AG04449 (cell line): ENCODE measurements around the gene GCNT2.
"Not testable (repeated sequence)": the region's sequence is repeated elsewhere in the genome, so short reads cannot be mapped to it uniquely, and the experiment has no call there.

ENCODE experiments used
- CTCF ChIA-PET: fragments of 350-600 bp; formaldehyde crosslinking; extraction: SDS; loops from one replicate; lab custom pipeline; 2021; ENCODE audit warnings: antibody characterized with exemption; lab: Yijun Ruan, JAX
- POLR2A ChIA-PET: fragments of 400-600, 350-600 bp; formaldehyde crosslinking; extraction: SDS; loops from one replicate; lab custom pipeline; 2020; ENCODE audit warnings: antibody characterized with exemption, inconsistent platforms; lab: Yijun Ruan, JAX
- DNase-seq: peaks from one replicate; pipeline ENCODE4 v3.0.0-alpha.2; 2010; ENCODE audit warnings: low read depth, low spot score
- H3K4me3 ChIP-seq: 2 replicates; pipeline ENCODE4 v1.5.1; 2011; ENCODE audit warnings: low read depth, mild to moderate bottlenecking, control low read depth, low read length
- TF ChIP-seq, protein P1 (sequence below): IDR thresholded peaks from one replicate; pipeline ENCODE4 v1.5.1; 2011; ENCODE audit warnings: mild to moderate bottlenecking, moderate library complexity, low read length, control low read depth, inconsistent platforms; ENCODE audit not compliant: insufficient read depth; ENCODE audit errors: missing control alignments

GCNT2 gene

DNA sequence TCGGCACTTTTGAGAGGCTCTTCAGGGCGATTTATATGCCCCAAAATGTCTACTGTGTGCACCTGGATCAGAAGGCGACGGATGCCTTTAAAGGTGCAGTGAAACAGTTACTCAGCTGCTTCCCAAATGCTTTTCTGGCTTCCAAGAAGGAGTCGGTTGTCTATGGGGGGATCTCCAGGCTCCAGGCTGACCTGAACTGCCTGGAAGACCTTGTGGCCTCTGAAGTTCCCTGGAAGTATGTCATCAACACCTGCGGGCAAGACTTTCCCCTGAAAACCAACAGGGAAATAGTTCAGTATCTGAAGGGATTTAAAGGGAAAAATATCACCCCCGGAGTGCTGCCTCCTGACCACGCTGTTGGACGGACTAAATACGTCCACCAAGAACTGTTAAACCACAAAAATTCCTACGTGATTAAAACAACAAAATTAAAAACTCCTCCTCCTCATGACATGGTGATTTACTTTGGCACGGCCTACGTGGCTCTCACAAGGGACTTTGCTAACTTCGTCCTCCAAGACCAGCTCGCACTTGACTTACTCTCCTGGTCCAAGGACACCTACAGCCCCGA lies 8.2 kb downstream of the GCNT2 start:
- POLR2A ChIA-PET: no interaction called here
- TF ChIP-seq, protein P1, sequence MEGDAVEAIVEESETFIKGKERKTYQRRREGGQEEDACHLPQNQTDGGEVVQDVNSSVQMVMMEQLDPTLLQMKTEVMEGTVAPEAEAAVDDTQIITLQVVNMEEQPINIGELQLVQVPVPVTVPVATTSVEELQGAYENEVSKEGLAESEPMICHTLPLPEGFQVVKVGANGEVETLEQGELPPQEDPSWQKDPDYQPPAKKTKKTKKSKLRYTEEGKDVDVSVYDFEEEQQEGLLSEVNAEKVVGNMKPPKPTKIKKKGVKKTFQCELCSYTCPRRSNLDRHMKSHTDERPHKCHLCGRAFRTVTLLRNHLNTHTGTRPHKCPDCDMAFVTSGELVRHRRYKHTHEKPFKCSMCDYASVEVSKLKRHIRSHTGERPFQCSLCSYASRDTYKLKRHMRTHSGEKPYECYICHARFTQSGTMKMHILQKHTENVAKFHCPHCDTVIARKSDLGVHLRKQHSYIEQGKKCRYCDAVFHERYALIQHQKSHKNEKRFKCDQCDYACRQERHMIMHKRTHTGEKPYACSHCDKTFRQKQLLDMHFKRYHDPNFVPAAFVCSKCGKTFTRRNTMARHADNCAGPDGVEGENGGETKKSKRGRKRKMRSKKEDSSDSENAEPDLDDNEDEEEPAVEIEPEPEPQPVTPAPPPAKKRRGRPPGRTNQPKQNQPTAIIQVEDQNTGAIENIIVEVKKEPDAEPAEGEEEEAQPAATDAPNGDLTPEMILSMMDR: no peak
- H3K4me3 ChIP-seq: no peak overlapping the region
- DNase-seq: no peak
- CTCF ChIA-PET: no interaction called here

DNA sequence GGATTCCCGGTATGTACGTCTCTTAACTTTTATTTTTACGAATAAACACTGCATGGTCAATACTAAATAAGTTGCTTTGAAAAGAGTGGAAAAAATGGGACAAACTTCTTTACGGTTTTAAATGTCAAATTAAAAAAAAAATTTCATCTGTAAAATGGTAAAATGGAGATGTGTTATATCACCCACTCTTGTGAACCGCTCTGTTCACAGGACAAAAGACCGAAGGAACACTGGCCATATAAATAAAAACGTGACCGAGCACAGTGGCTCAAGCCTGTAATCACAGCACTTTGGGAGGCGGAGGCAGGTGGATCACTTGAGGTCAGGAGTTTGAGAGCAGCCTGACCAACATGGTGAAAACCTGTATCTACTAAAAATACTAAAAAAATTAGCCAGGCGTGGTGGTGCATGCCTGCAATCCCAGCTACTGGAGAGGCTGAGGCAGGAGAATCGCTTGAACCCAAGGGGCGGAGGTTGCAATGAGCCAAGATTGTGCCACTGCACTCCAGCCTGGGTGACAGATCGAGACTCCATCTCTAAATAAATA lies 8.8 kb downstream of the GCNT2 start:
- CTCF ChIA-PET: interaction anchor here (0.6 kb wide), 1 partner anchor 19 kb away, joined by 3 read pairs; no protein-coding TSS in a partner anchor
- DNase-seq, POLR2A ChIA-PET, H3K4me3 ChIP-seq: not testable (repeated sequence)

DNA sequence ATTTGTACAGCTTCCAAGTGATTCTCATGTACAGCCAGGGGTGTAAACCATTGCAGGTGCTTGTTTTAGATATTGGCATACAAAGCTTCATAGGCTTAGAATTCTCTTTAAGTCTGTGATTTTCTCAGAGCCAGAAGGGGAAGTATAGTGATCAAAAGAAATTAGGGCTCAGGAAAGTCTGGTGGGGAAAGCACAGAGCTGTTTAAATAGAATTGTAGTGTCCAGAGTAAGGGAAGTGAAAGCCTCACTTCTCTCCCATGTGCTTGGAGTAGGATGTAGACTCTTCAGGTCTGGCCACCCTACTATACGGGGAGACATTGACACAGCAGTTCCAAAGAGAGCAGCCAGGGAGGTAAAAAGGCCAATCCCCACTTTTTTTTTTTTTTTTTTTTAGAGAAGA lies 10.4 kb downstream of the GCNT2 start:
- POLR2A ChIA-PET: no interaction called here
- CTCF ChIA-PET: no interaction called here
- TF ChIP-seq, protein P1: no peak
- no peak for DNase-seq
- no peak overlapping the region for H3K4me3 ChIP-seq

DNA sequence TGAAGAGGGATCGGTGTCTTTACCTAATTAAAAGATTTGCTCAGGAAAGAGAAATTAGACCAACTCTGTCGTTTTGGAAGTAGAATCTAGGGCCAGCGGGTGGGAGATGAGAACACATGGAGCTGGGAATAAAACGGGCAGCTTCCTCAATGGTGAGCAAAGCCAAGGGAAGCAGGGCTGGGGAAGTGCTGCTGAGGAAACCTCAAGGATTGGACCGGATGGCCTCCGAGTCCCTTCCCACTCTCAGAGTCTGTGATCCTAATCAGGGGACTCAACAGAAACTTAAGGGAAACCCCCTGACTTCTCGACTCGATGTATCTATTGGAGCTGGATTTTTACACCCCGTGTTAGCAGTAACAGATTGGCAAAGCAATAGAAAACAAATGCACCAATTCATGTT lies 10.8 kb downstream of the GCNT2 start:
- ChIA-PET CTCF (no interaction called here), POLR2A (no interaction called here)
- H3K4me3 ChIP-seq: no peak overlapping the region
- TF ChIP-seq, protein P1: no peak
- DNase-seq: no peak

DNA sequence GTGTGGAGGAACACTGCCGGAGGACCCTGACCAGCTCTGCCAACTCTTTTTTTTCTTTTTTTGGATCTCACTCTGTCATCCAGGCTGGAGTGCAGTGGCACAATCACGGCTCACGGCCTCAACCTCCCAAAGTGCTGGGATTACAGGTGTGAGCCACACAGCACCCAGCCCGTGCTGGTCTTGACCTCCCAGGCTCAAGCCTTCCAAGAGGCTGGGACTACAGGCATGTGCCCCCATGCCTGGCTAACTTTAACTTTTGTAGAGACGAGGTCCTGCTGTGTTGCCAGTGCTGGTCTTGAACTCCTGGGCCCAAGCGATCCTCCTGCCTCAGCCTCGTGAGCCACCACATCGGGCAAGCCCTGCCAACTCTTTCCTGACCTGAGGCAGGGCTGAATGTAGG lies 11.2 kb downstream of the GCNT2 start:
- CTCF ChIA-PET: no interaction called here
- DNase-seq: no peak
- POLR2A ChIA-PET: no interaction called here
- no peak overlapping the region for H3K4me3 ChIP-seq
- TF ChIP-seq, protein P1: no peak

DNA sequence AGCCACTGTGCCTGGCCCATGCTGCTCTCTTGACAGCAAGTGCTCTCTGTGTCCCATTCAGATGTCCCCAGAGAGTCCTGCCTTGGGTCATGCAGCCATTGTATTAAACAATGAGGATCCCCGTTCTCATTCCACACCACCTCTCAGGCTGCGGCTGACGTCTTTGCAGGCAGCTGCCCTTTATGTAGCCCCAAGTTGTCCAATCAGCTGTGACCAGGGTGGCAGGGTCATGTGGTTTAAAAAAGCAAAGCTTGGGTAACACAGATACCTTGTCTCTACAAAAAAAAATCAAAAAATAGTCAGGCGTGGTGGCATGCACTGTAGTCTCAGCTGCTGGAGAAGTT lies 13.2 kb downstream of the GCNT2 start:
- TF ChIP-seq, protein P1: no peak
- DNase-seq: no peak
- CTCF ChIA-PET: no interaction called here
- POLR2A ChIA-PET: no interaction called here
- H3K4me3 ChIP-seq: no peak overlapping the region

DNA sequence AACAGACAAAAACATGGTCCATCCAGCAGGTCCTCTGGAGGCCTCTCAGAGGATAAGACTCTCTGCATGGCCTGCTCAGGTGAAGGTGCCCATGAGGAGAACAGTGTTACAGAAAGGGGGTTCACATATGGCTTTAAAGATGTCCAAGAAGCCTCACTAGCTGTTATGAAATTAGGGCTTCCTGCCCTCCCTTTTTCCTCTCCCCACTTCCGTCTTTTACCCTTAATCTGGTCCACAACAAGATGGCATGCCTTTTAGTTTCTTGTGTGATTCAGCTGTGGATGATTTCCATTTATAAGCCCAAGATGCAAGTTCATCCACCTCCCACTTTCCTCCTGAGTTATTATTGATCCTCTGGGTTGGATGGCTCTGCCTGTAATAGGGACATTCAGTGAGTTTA lies 14.0 kb downstream of the GCNT2 start:
- TF ChIP-seq, protein P1: no peak

More for the DNA sequence above, 14.0 kb downstream of the GCNT2 start:
- CTCF ChIA-PET: no interaction called here
- no peak for DNase-seq
- POLR2A ChIA-PET: no interaction called here
- no peak overlapping the region for H3K4me3 ChIP-seq
